Inferior parietal cortex (tissue), 1 donor: ENCODE measurements around the gene FOXK2.

Experiments used
- DNase-seq: peaks from one replicate; pipeline ENCODE4 v3.0.0-alpha.2; 2016; ENCODE audit errors: extremely low spot score

Gene FOXK2

GRCh38 chr17:82518826-82519810, at the start of gene FOXK2:
FOXK2 (plus strand) TSS chr17:82519732; CDS start chr17:82519889, 157 bp downstream.
- peak; percentile 92 for DNase-seq

GRCh38 chr17:82470065-82470464, 49.5 kb upstream of the FOXK2 start:
- DNase-seq: no peak

DNA sequence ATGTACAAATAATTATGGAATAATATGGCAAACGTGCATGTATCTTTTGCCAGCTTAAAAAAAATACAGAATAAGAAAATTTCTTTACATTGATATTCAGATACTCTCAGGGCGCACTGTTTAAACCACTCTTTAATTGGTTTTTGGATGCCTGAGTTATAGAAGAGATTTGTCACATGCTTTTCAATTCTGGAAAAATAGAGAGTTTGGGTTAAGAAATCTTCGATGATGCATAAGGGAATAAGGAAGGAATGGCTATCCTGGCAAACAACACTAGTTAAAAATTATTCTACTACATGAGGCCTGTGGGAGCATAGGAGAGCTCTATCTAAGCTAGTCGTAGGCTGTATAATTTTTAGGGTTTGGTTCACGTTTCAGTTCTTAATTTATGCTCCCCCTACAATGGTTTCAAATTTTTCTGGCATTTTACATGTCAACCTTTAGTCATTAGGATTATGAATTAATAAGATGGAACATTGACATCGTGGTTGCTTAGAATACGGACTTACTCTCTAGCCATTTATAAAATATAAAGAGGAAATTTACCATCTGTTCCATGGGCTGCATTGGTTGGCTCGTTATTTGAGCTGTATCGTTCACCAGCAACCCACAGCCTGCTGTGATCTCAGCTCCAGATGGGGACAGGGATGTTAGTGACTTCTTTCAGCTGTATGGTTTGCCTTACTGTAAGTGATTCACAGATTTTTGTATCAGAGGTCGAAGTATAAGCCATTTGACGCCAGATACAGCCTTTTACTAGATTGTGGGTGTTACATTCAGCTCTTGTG, 45.1 kb upstream of the FOXK2 start:
- no peak for DNase-seq

DNA sequence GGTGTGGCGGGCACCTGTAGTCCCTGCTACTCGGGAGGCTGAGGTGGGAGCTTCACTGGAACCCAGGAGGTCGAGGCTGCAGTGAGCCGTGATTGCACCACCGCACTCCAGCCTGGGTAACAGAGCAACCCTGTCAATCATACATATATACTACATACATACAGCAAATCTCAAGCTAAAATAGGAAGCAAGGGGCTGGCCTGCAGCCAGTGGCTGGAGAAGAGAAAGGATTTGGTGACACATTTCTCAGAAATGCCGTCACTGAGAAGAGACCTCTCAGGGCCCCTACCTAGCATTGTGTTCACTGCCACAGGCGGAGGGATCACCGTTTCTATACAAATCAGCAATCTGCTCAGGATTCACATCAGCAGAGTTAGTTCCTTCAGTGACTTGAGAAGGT, 44.1 kb upstream of the FOXK2 start:
- DNase-seq: no peak

- no peak for DNase-seq
Observed at GRCh38 chr17:82477934-82478333, 41.6 kb upstream of the FOXK2 start.

DNA sequence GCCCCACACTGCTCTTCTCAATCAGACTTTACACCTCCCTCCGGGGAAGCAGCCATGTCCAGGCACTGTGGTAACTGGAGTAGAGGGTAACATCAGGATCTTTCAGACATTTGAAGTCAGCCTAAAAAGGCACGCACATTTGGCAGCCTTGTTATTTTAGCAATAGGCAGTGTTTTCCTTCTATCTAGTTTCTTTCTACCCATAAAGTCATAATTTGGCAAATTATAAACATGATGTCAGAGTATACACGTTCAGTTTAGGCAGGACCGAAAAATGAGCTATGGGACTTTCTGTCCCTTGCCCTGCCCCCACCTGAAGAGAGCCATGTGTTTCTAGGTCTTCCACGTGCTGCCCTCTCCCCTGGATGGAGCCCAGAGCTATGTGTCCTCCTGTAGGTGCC, 39.9 kb upstream of the FOXK2 start:
- DNase-seq: no peak

DNA sequence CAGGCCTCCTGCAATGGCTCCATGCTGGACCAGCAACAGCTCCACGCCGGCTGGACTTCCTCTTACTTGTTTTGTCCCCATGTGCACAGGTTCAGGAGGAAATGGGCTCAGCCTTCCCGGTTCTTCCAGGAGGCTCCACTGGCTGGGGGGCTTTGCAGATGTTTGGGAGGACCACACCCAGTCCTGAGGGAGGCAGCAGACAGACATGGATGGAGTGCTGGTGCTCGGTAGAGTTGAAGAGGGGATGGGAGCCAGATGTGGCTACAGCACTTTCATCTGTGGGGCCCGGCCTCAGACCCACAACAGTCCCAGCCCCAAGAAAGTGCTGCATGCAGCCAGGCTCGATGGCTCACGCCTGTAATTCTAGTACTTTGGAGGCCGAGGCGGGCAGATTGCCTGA, 39.2 kb upstream of the FOXK2 start:
- no peak for DNase-seq

DNA sequence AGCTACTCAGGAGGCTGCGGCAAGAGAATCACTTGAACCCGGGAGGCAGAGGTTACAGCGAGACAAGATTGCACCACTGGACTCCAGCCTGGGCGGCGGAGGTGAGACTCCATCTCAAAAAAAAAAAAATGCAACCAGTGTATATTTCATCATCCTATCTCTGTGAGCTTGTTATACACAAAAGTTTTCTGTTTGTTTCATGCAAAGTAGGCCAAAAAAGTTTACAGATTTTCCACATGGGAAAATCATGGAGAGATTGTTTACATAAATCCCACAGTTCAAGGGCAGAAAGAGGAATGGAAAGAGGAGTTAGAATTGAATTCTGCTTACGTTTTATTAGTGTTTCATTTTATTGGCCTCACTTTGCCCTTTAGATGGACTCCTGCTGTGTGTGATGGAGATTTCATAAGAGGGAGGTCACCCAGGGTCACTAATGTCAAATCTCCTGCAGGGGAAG, 36.3 kb upstream of the FOXK2 start:
- no peak for DNase-seq

DNA sequence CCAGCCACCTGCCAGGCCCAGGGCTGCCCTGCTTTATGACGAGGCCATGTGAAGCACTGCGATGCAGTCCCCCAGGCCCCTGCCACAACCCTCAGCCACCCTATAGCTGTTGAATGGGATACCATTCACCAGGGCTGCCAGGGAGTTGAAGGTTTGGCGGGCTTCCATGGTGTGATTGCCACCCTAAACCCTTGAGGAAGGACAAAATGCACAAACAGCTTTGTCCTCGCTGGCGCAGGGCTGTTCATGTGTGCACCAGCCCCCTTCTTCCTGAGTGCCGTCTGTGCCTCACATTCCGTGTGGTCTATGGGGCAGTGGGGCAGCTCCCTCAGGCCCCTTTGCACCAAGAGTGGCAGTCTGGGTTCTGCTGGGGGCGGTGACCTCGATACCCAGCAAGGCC, 35.7 kb upstream of the FOXK2 start:
- DNase-seq: no peak

GRCh38 chr17:82486231-82487094, 33.1 kb upstream of the FOXK2 start:
- DNase-seq: no peak

DNA sequence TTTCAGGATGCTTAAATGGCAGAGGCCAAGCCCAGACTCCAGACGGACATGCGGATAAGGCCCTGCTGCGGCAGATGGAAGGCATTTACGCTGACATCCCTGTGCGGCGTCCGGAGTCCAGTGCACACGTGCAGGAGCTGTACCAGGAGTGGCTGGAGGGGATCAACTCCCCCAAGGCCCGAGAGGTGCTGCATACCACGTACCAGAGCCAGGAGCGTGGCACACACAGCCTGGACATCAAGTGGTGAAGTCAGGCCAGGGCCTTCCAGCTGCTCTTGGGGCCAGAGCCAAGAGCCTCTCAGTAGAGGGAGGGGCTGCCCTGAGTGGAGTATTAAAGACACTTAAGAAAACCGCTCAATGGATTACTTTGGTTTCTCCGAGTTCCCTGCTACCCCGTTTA, 31.6 kb upstream of the FOXK2 start:
- no peak for DNase-seq

- DNase-seq: no peak
Observed at GRCh38 chr17:82489117-82489516, 30.4 kb upstream of the FOXK2 start.

DNA sequence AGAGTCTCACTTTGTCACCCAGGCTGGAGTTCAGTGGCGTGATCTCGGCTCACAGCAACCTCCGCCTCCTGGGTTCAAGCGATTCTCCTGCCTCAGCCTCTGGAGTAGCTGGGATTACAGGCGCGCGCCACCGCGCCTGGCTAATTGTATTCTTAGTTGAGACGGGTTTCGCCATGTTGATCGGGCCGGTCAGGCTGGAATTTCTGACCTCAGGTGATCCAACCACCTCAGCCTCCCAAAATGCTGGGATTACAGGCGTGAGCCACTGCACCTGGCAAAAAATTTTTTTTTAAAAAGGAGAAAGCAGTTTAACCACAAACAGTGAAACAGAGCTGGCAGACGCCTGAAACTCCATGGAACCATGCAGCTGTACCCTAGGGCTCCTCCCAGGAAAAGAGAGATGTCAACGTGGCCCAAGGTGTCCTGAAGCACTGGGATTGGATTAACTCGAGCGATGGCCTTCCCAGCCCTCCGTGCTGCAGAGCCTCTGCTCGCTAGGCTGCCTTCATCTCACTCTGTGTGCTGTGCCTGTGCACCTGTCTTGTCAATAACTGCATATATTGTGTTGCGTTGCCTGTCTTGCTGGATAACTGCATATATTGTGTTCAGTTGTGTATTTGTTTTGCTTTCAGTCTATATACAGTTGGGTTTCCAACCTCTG, 29.6 kb upstream of the FOXK2 start:
- no peak for DNase-seq

- DNase-seq: no peak
Observed at GRCh38 chr17:82490512-82491195, 28.9 kb upstream of the FOXK2 start.

- DNase-seq: no peak
Observed at GRCh38 chr17:82491196-82491530, 28.4 kb upstream of the FOXK2 start.

DNA sequence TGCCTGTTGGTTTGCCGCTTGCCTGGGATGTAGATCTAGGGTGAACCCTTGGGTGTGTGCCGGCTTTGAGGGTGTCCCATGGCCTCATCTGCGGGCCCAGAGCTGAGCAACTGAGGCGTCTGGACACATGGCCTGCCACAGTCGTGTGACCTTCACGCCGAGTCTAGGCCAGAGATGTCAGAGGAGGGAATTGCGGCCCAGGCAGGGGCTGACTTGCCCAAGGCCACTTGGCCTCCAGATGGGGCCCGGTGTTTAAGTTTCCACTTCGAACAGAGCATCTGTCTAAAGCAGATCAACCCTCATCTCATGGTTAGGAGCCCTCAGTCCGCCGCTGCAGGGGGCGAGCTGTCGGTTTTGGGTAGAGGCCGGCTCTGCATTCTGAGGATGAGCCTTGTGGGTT, 28.0 kb upstream of the FOXK2 start:
- DNase-seq: no peak

- DNase-seq: no peak
Observed at GRCh38 chr17:82492643-82493225, 26.8 kb upstream of the FOXK2 start.

DNA sequence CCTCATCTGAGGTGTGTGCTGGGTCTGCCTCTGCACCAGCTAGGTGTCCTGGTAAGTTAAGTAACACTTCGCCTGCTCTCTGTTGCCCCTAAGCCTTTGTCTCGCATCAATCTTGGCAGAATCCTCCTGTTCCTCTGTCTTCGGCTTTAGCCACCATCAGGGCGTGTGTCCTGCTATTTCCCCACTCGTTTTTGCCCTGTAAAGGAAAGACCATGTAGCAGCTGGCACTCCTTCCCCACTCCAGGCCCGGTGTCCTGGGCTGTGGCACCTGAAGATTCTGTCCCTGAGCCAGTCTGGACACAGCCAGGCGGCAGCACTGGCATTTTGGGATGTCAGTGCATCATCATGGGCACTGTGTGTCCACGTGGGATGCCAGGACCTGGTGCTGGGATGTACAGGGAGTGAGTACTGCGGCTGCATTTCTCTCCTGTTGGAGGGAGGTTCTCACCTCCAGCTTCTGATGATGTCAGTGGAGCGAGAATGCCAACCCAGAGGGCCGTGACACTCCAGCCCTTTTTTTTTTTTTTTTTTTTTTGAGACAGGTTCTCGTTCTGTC, 26.2 kb upstream of the FOXK2 start:
- no peak for DNase-seq

DNA sequence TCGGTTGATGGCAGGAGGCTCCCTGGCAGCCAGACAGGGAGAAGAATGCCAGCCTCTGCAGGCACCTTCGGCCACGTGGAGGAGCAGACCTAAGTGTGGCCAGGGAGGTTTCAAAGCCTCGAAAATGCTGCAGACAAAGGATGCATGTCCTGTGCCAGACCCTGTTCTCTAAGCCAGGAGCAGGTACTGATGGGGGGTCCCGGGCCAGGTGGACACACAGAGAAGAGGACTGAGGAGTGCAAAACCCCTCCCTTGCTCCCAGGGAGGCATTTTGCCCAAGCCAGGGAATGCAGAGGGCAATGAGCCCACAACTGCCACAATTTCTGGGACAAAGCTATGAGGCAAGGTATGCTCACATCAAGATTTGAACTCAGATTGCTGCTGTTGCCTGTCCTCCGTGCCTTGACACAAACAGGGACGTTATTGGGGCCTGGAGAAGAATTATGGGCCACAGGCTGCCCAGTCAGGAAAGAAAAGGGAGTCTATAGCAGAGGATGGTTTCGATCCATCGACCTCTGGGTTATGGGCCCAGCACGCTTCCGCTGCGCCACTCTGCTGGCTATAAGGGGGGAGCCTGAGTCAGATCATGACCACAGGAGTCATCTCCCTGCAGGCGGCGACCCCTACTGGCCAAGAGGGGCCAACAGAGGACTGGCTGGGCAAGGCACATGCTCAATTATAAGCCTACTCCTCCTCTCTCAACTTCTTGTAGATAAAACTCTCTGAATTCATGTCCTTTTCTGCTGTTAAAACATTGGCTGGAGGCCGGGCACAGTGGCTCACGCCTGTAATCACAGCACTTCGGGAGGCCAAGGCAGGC, 25.1 kb upstream of the FOXK2 start:
- DNase-seq: peak; percentile 88
